GM23338 (cell line): ENCODE results near the gene TUBGCP2. TPM values are rescaled to one million over a fixed set of nuclear protein-coding genes. Genes with fewer than 3 reads are reported as not detected.

Experiments
- ATAC-seq: fragments of 200-7000 bp; cut with Tn5 transposase; 3 replicates; pipeline ENCODE4 v1.9.1; 2020
- DNase-seq: peaks from one replicate; pipeline ENCODE4 v3.0.0-alpha.2; 2015; ENCODE audit warnings: low spot score
- H2AFZ ChIP-seq: fragments of 200-600 bp; sonication (generic); 2 replicates; pipeline ENCODE4 v1.8.0; 2016; ENCODE audit warnings: antibody characterized with exemption, mild to moderate bottlenecking, moderate library complexity
- H3F3A ChIP-seq: fragments of 200-600 bp; sonication (generic); replicated peaks from 2 replicates; pipeline ENCODE4 v1.8.0; 2017; ENCODE audit warnings: antibody characterized with exemption, mixed run types, low read depth
- H3K27ac ChIP-seq: fragments of 200-600 bp; sonication (generic); 2 replicates; pipeline ENCODE4 v1.6.1; 2016; ENCODE audit warnings: low read depth
- H3K27me3 ChIP-seq: fragments of 200-600 bp; sonication (generic); 2 replicates; pipeline ENCODE4 v1.8.0; 2016; ENCODE audit warnings: mild to moderate bottlenecking, mixed run types, moderate library complexity; ENCODE audit not compliant: insufficient read depth
- H3K36me3 ChIP-seq: fragments of 200-600 bp; sonication (generic); 2 replicates; pipeline ENCODE4 v1.8.0; 2016; ENCODE audit warnings: mild to moderate bottlenecking; ENCODE audit not compliant: insufficient read depth
- H3K4me1 ChIP-seq: fragments of 200-600 bp; sonication (generic); 2 replicates; pipeline ENCODE4 v1.8.0; 2016; ENCODE audit warnings: mild to moderate bottlenecking, moderate library complexity; ENCODE audit not compliant: insufficient read depth
- H3K4me2 ChIP-seq: fragments of 200-600 bp; sonication (generic); 2 replicates; pipeline ENCODE4 v1.7.1; 2017; ENCODE audit warnings: mixed run types
- H3K4me3 ChIP-seq: fragments of 200-600 bp; sonication (generic); 2 replicates; pipeline ENCODE4 v1.6.1; 2016; ENCODE audit warnings: mixed run types
- H3K79me2 ChIP-seq: fragments of 200-600 bp; sonication (generic); replicated peaks from 2 replicates; pipeline ENCODE4 v1.8.0; 2017; ENCODE audit warnings: mild to moderate bottlenecking; ENCODE audit not compliant: insufficient read depth
- H3K9me2 ChIP-seq: fragments of 200-600 bp; sonication (generic); 2 replicates; pipeline ENCODE4 v1.8.0; 2017; ENCODE audit not compliant: insufficient read depth
- H4K20me1 ChIP-seq: fragments of 200-600 bp; sonication (generic); replicated peaks from 2 replicates; pipeline ENCODE4 v1.8.0; 2017; ENCODE audit warnings: mild to moderate bottlenecking; ENCODE audit not compliant: insufficient read depth
- H3K27ac Mint-ChIP-seq: 2 replicates; pipeline ENCODE4 v1.8.0; 2020; ENCODE audit warnings: inconsistent platforms, mild to moderate bottlenecking, moderate library complexity, mixed read lengths
- H3K27me3 Mint-ChIP-seq: 3 replicates; pipeline ENCODE4 v1.8.0; 2022; ENCODE audit warnings: low read depth, mild to moderate bottlenecking, moderate library complexity, mixed read lengths, inconsistent platforms; ENCODE audit not compliant: insufficient read depth, poor library complexity
- H3K36me3 Mint-ChIP-seq: 3 replicates; pipeline ENCODE4 v1.8.0; 2021; ENCODE audit warnings: low read depth, mild to moderate bottlenecking, inconsistent platforms, moderate library complexity, mixed read lengths
- H3K4me1 Mint-ChIP-seq: 3 replicates; pipeline ENCODE4 v1.8.0; 2020; ENCODE audit warnings: mild to moderate bottlenecking, inconsistent platforms, mixed read lengths
- H3K4me3 Mint-ChIP-seq: 3 replicates; pipeline ENCODE4 v1.8.0; 2021; ENCODE audit warnings: moderate library complexity, mild to moderate bottlenecking, inconsistent platforms, mixed read lengths
- H3K9me3 Mint-ChIP-seq: 3 replicates; pipeline ENCODE4 v1.8.0; 2020; ENCODE audit warnings: moderate library complexity, mild to moderate bottlenecking, inconsistent platforms, mixed read lengths
- CREB1 ChIP-seq: fragments of 250-450 bp; sonication (Bioruptor Pico); IDR thresholded peaks from 2 replicates; pipeline ENCODE4 v1.5.0; 2020; ENCODE audit warnings: low read depth, mild to moderate bottlenecking, moderate library complexity
- CTCF ChIP-seq, 2 experiments: fragments of 200-600 bp in 1 of 2; sonication (generic) in 1 of 2; conservative IDR thresholded peaks; 2 replicates each; pipeline versions ENCODE4 v1.5.1 to v1.6.1; 2016 to 2017; ENCODE audit warnings: antibody characterized with exemption in 2 of 2, low read depth in 2 of 2, mild to moderate bottlenecking in 2 of 2, moderate library complexity in 1 of 2
- ETS1 ChIP-seq: IDR thresholded peaks from 2 replicates; pipeline ENCODE4 v1.6.1; 2016; ENCODE audit warnings: antibody characterized with exemption
- EZH2 ChIP-seq: fragments of 200-600 bp; sonication (generic); IDR thresholded peaks from one replicate; pipeline ENCODE4 v1.8.0; 2017; ENCODE audit warnings: antibody characterized with exemption, mild to moderate bottlenecking, low read depth; ENCODE audit not compliant: unreplicated experiment
- EZH2phosphoT487 ChIP-seq: fragments of 200-600 bp; sonication (generic); IDR thresholded peaks from one replicate; pipeline ENCODE4 v1.8.1; 2018; ENCODE audit warnings: antibody characterized with exemption; ENCODE audit not compliant: unreplicated experiment
- JUNB ChIP-seq: IDR thresholded peaks from one replicate; pipeline ENCODE4 v1.6.1; 2016; ENCODE audit warnings: antibody characterized with exemption; ENCODE audit not compliant: unreplicated experiment
- NANOG ChIP-seq: IDR thresholded peaks from 2 replicates; pipeline ENCODE4 v1.6.1; 2016; ENCODE audit warnings: antibody characterized with exemption, borderline replicate concordance
- POLR2AphosphoS5 ChIP-seq: IDR thresholded peaks from 2 replicates; pipeline ENCODE4 v1.6.1; 2016; ENCODE audit warnings: antibody characterized with exemption, low read depth
- REST ChIP-seq: IDR thresholded peaks from one replicate; pipeline ENCODE4 v1.6.1; 2018; ENCODE audit warnings: antibody characterized with exemption; ENCODE audit not compliant: unreplicated experiment
- STAT1 ChIP-seq: IDR thresholded peaks from one replicate; pipeline ENCODE4 v1.6.1; 2016; ENCODE audit warnings: antibody characterized with exemption; ENCODE audit not compliant: unreplicated experiment
- ZNF114 ChIP-seq: fragments of 250-450 bp; sonication (Bioruptor Pico); IDR thresholded peaks from 2 replicates; pipeline ENCODE4 v1.5.0; 2020; ENCODE audit warnings: mild to moderate bottlenecking, moderate library complexity
- ZNF331 ChIP-seq: fragments of 250-450 bp; sonication (Bioruptor Pico); IDR thresholded peaks from 2 replicates; pipeline ENCODE4 v1.5.0; 2020; ENCODE audit warnings: low read depth, mild to moderate bottlenecking, moderate library complexity
- ZNF462 ChIP-seq: fragments of 250-450 bp; sonication (Bioruptor Pico); IDR thresholded peaks from 2 replicates; pipeline ENCODE4 v1.5.0; 2020; ENCODE audit warnings: mild to moderate bottlenecking, moderate library complexity
- polyA plus RNA-seq: library from polyadenylated mRNA; unstranded; fragments of >200 nt; fragmentation: Nextera tagmentation; extraction: Ambion mirVana; gene quantifications from 2 replicates; pipeline ENCODE4 v1.2.1, GENCODE V29; 2016
- total RNA-seq: library from RNA; depleted of rRNA; stranded (reverse); fragments of >200 nt; shearing (Covaris generic); gene quantifications from 2 replicates; pipeline ENCODE4 v1.2.3, GENCODE V29; 2014

TUBGCP2 gene
- total and polyA plus RNA-seq, 2 experiments from 2014 or later: 59.6 to 67.7 TPM

GRCh38 chr10:133332936-133333699 is 24.4 kb upstream of the TUBGCP2 start:
- Histone ChIP-seq H3K9me2 (no peaks in the 10 kb centered on the region), H3K4me2 (no peak overlapping the region), H3K27me3 (peaks cover 85% of the 10 kb centered on the region), H3K27ac (no peak overlapping the region), H3F3A (no peaks in the 10 kb centered on the region), H3K79me2 (no peaks in the 10 kb centered on the region), H4K20me1 (no peaks in the 10 kb centered on the region), H3K36me3 (no peaks in the 10 kb centered on the region), H3K4me1 (peaks cover 5% of the 10 kb centered on the region; the same call in 1 of the 2 replicates), H2AFZ (no peak overlapping the region), H3K4me3 (no peak overlapping the region)
- Mint-ChIP-seq H3K9me3 (peaks cover 17% of the 10 kb centered on the region), H3K27me3 (peaks cover 60% of the 10 kb centered on the region), H3K27ac (no peak overlapping the region), H3K36me3 (no peaks in the 10 kb centered on the region; the same call in 1 of the 3 replicates), H3K4me1 (peaks cover 6% of the 10 kb centered on the region), H3K4me3 (no peak overlapping the region; the same call in 2 of the 3 replicates)
- ATAC-seq: no peak
- DNase-seq: no peak
- TF ChIP-seq ZNF462 (CRISPR knock-in tag) (no peak), CREB1 (CRISPR knock-in tag) (no peak), JUNB (no peak), CTCF (conservative IDR thresholded peaks at IDR 0.05; ENCODE audit: low read depth in 2 of 2) (no peak), NANOG (no peak), POLR2AphosphoS5 (no peak), REST (no peak), STAT1 (no peak), EZH2 (no peak), ETS1 (no peak), ZNF331 (no peak), ZNF114 (CRISPR knock-in tag) (no peak), EZH2phosphoT487 (no peak)
